Loucy (cell line): ENCODE results near the gene ZFP62.
"Not testable (repeated sequence)": the region's sequence is repeated elsewhere in the genome, so short reads cannot be mapped to it uniquely, and the experiment has no call there.

ENCODE experiments used
- H2AFZ ChIP-seq: fragments of 200-600 bp; sonication (generic); 2 replicates; pipeline ENCODE4 v1.6.0; 2016; ENCODE audit warnings: antibody characterized with exemption, mild to moderate bottlenecking, low read length, moderate library complexity
- H3F3A ChIP-seq: fragments of 200-600 bp; 2 replicates; pipeline ENCODE4 v1.6.0; 2016; ENCODE audit warnings: antibody characterized with exemption, low read depth, mild to moderate bottlenecking
- H3K27me3 ChIP-seq: fragments of 200-600 bp; sonication (generic); 2 replicates; pipeline ENCODE4 v1.6.1; 2014; ENCODE audit warnings: low read length, mild to moderate bottlenecking; ENCODE audit not compliant: insufficient read depth, poor library complexity, severe bottlenecking
- H3K36me3 ChIP-seq: fragments of 200-600 bp; sonication (generic); 2 replicates; pipeline ENCODE4 v1.6.1; 2016; ENCODE audit warnings: low read length; ENCODE audit not compliant: insufficient read depth
- H3K4me1 ChIP-seq: fragments of 200-600 bp; sonication (generic); 2 replicates; pipeline ENCODE4 v1.5.1; 2014; ENCODE audit warnings: low read length, mild to moderate bottlenecking; ENCODE audit not compliant: insufficient read depth, poor library complexity, severe bottlenecking
- H3K4me2 ChIP-seq: fragments of 200-600 bp; sonication (generic); 2 replicates; pipeline ENCODE4 v1.6.0; 2014; ENCODE audit warnings: antibody characterized with exemption, low read length, low read depth, mild to moderate bottlenecking; ENCODE audit not compliant: poor library complexity, severe bottlenecking
- H3K4me3 ChIP-seq: fragments of 200-600 bp; sonication (generic); 2 replicates; pipeline ENCODE4 v1.5.1; 2014; ENCODE audit warnings: low read length, mild to moderate bottlenecking, mixed read lengths; ENCODE audit not compliant: poor library complexity, severe bottlenecking
- H3K79me2 ChIP-seq: fragments of 200-600 bp; sonication (generic); 2 replicates; pipeline ENCODE4 v1.6.1; 2014; ENCODE audit warnings: low read length; ENCODE audit not compliant: insufficient read depth
- H3K9ac ChIP-seq: fragments of 200-600 bp; sonication (generic); 2 replicates; pipeline ENCODE4 v1.6.0; 2014; ENCODE audit warnings: mild to moderate bottlenecking, low read depth, low read length, moderate library complexity; ENCODE audit not compliant: poor library complexity, severe bottlenecking
- H3K9me2 ChIP-seq: fragments of 200-600 bp; sonication (generic); replicated peaks from 2 replicates; pipeline ENCODE4 v1.6.1; 2016; ENCODE audit warnings: low read depth, low read length, mixed read lengths
- H3K9me3 ChIP-seq: fragments of 200-600 bp; sonication (generic); 2 replicates; pipeline ENCODE4 v1.6.1; 2014; ENCODE audit warnings: mild to moderate bottlenecking, antibody characterized with exemption, low read length, low read depth; ENCODE audit not compliant: insufficient read depth
- H4K20me1 ChIP-seq: fragments of 200-600 bp; sonication (generic); 2 replicates; pipeline ENCODE4 v1.6.0; 2014; ENCODE audit warnings: antibody characterized with exemption, low read length, mild to moderate bottlenecking; ENCODE audit not compliant: insufficient read depth, poor library complexity, severe bottlenecking
- EZH2phosphoT487 ChIP-seq: fragments of 200-600 bp; IDR thresholded peaks from 2 replicates; pipeline ENCODE4 v1.6.1; 2018; ENCODE audit warnings: antibody characterized with exemption, mild to moderate bottlenecking, moderate library complexity, borderline replicate concordance
- TF ChIP-seq, protein P1 (sequence below): fragments of 200-600 bp; sonication (generic); conservative IDR thresholded peaks from 2 replicates; pipeline ENCODE4 v1.5.1; 2014; ENCODE audit warnings: mild to moderate bottlenecking, antibody characterized with exemption, low read length

ZFP62 gene

DNA sequence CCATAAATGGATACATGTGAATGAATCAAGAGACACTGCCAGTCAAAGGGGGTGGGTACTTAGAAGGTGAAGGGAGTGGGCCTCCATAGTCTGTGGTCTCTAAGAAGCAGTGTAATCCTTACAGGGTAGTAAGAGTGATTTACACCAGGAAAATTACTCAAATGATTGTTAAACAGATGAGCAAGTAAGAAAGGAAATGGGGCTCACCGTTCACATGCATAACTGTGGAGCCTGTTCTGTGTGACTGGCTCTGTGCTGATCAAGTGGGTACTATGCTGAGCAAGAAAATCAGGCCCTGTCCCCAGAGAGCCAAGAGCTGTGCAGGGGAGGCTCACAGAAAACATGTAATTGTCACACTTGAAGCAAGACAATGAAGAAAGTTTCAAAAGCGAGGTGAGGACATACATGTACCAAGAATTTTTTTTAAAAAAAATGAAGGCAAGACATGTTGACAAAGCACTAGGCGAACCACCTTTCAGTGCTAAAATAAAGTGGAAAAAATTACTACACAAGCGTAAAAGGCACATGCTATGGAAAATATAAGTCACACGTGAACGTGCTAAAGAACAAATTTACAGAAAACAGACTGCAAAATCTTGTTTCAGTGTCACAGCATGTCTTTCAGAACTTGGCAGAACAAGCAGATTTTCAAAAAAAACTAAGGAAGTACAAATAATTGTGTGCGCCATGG is 40.4 kb upstream of the ZFP62 start:
- H3F3A ChIP-seq = no peaks in the 10 kb centered on the region
- H3K4me2 ChIP-seq = no peak overlapping the region
- no peaks in the 10 kb centered on the region for H3K9me3 ChIP-seq
- no peaks in the 10 kb centered on the region for H3K36me3 ChIP-seq
- H3K79me2 ChIP-seq = no peaks in the 10 kb centered on the region
- H4K20me1 ChIP-seq = no peaks in the 10 kb centered on the region
- no peaks in the 10 kb centered on the region for H3K4me1 ChIP-seq
- H3K9ac ChIP-seq = no peak overlapping the region
- H2AFZ ChIP-seq = no peak overlapping the region
- no peak overlapping the region for H3K4me3 ChIP-seq
- no peaks in the 10 kb centered on the region for H3K9me2 ChIP-seq
- TF ChIP-seq, protein P1, sequence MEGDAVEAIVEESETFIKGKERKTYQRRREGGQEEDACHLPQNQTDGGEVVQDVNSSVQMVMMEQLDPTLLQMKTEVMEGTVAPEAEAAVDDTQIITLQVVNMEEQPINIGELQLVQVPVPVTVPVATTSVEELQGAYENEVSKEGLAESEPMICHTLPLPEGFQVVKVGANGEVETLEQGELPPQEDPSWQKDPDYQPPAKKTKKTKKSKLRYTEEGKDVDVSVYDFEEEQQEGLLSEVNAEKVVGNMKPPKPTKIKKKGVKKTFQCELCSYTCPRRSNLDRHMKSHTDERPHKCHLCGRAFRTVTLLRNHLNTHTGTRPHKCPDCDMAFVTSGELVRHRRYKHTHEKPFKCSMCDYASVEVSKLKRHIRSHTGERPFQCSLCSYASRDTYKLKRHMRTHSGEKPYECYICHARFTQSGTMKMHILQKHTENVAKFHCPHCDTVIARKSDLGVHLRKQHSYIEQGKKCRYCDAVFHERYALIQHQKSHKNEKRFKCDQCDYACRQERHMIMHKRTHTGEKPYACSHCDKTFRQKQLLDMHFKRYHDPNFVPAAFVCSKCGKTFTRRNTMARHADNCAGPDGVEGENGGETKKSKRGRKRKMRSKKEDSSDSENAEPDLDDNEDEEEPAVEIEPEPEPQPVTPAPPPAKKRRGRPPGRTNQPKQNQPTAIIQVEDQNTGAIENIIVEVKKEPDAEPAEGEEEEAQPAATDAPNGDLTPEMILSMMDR = no peak
- TF ChIP-seq EZH2phosphoT487 = no peak
- H3K27me3 ChIP-seq = no peaks in the 10 kb centered on the region

DNA sequence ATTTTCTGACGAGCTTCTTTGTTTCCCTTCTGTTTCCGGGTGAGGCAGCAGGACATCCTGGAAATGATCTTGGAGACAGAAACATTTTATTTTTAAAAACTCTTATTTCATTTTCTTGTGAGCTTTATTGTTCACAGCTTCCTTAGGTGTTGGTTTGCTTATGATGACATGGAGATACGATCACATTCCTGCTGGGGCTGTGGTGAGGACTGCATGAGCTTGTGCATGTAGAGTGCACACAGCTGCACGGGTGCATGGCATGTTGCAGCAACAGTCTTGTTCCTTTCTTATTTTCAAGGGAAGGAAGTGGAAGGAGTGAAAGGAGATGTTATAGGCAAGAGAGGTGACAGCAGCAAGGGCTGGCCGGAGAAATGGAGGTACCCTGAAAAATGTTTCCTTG is 39.1 kb upstream of the ZFP62 start:
- Histone ChIP-seq H3K79me2 (no peaks in the 10 kb centered on the region), H3K4me2 (no peak overlapping the region), H3K4me3 (no peak overlapping the region), H3F3A (no peaks in the 10 kb centered on the region), H3K9me3 (no peaks in the 10 kb centered on the region), H3K36me3 (no peaks in the 10 kb centered on the region), H2AFZ (no peak overlapping the region), H3K9ac (no peak overlapping the region), H4K20me1 (no peaks in the 10 kb centered on the region), H3K9me2 (no peaks in the 10 kb centered on the region), H3K27me3 (no peaks in the 10 kb centered on the region), H3K4me1 (no peaks in the 10 kb centered on the region)
- TF ChIP-seq, protein P1 = no peak
- TF ChIP-seq EZH2phosphoT487 = no peak

DNA sequence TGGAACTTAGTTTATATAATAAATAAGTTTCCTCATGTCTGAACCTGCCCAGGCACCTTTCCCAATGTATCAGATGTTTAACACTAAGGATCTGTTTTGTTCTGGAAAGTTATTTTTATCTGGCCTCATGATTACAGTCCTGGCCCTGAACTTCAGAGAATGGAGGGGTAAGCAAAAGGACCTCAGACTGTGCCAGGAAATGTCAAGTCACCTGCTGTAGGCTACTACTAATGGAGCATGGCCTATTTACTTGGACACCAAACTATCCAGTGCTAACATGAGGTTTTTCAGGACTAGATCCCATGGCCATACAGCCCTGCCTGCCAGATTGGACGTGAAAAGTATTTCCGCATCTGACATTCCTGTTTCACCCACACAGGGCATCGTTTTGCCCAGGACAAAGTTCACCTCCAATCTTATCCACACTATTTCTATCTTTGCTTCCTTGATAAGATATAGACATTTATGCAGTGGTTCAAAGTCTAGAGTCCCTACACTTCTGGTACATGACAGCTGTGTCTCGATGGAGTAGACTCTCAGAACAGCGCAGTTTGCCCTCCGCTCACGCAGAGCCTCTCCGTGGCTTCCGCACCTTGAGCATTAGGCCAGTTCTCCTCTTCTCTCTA is 37.7 kb upstream of the ZFP62 start, which contains the start of gene BTNL8:
Gene BTNL8 (plus strand): TSS at position 539 of the 626 bp plus-strand sequence. CDS start 152 bp downstream, outside the sequence.
- Histone ChIP-seq H2AFZ (no peak within 1 kb of the TSS), H3K4me1 (no peaks in the 10 kb centered on the region)

DNA sequence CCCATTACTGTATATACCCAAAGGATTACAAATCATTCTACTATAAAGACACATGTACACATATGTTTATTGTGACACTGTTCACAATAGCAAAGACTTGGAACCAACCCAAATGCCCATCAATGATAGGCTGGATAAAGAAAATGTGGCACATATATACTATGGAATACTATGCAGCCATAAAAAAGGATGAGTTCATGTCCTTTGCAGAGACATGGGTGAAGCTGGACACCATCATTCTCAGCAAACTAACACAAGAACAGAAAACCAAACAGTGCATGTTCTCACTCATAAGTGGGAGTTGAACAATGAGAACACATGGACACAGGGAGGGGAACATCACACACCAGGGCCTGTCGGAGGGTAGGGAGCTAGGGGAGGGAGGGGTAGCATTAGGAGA is 34.3 kb upstream of the ZFP62 start:
- H3K4me3 ChIP-seq, H3K9ac ChIP-seq, H2AFZ ChIP-seq, H3K9me2 ChIP-seq, H3K79me2 ChIP-seq, H3F3A ChIP-seq, H3K36me3 ChIP-seq, H3K27me3 ChIP-seq, H4K20me1 ChIP-seq, H3K4me1 ChIP-seq, H3K4me2 ChIP-seq, H3K9me3 ChIP-seq: not testable (repeated sequence)

More for the DNA sequence above, 37.7 kb upstream of the ZFP62 start, which contains the start of gene BTNL8:
- no peaks in the 10 kb centered on the region for H3K27me3 ChIP-seq
- no peak for TF ChIP-seq EZH2phosphoT487
- TF ChIP-seq, protein P1 = no peak
- H4K20me1 ChIP-seq = no peaks in the 10 kb centered on the region
- H3K36me3 ChIP-seq = no peaks in the 10 kb centered on the region
- H3K9ac ChIP-seq = no peak within 1 kb of the TSS
- H3K9me2 ChIP-seq = no peaks in the 10 kb centered on the region
- no peaks in the 10 kb centered on the region for H3K79me2 ChIP-seq
- H3K4me2 ChIP-seq = no peak within 1 kb of the TSS
- no peak within 1 kb of the TSS for H3K4me3 ChIP-seq
- H3K9me3 ChIP-seq = no peaks in the 10 kb centered on the region
- no peaks in the 10 kb centered on the region for H3F3A ChIP-seq
